ENCODE measurements around the gene CYP3A4.

CYP3A4 gene

DNA sequence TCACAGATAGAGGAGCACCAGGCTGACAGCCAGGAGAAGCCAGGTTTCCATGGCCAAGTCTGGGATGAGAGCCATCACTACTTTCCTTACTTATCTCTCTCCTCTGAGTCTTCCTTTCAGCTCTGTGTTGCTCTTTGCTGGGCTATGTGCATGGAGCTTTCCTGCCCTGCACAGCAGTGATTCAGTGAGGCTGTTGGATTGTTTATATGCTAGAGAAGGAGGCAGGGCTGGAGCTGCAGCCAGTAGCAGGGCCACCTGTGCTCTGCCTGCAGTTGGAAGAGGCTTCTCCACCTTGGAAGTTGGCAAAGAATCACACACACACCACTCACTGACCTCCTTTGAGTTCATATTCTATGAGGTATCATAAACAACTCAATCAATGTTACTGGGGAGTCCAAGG is at the start of gene CYP3A4:
CYP3A4 (minus strand) TSS at position 178 of the 400 bp plus-strand sequence; CDS start at position 75, 103 bp downstream.
- Mint-ChIP-seq H3K27ac (no peak within 1 kb of the TSS), H3K4me3 (no peak within 1 kb of the TSS), H3K9me3 (no peaks in the 10 kb centered on the region), H3K4me1 (no peaks in the 10 kb centered on the region), H3K36me3 (no peaks in the 10 kb centered on the region), H3K27me3 (peaks cover 48% of the 10 kb centered on the region)
- ATAC-seq, result no peak

DNA sequence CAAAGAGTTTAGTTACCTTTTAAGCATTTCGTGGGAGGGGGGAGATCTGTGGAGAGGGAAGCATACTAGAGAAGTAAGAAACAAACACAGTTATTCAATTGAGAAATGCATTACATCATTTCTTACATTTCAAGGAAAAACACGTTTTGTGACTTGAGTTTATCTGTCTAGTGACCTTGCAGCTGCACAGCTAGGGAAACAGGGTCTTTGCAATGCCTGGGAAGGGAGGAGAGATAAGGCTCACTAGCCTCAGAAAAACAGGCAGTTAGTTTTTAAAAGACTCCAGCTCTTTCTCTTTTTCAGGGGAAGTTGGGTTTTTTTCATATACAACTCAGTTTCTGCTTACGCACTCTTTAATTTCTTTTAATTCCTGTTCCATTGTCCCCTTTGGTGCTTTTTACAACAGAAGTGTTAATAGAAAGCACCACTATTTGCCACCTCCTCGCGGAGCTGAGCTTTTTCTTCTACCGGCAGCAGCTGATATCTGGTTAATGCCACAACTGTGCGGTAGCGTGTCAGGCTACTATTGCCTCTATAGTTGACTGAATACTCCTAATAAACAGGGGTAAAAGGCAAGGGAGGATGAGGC is 49.4 kb upstream of the CYP3A4 start:
- ATAC-seq, result no peak
- H3K4me3 Mint-ChIP-seq, result no peak overlapping the region
- H3K4me1 Mint-ChIP-seq, result peaks cover 8% of the 10 kb centered on the region
- peaks cover 11% of the 10 kb centered on the region for H3K27me3 Mint-ChIP-seq
- H3K27ac Mint-ChIP-seq, result no peak overlapping the region
- no peaks in the 10 kb centered on the region for H3K36me3 Mint-ChIP-seq
- no peaks in the 10 kb centered on the region for H3K9me3 Mint-ChIP-seq

DNA sequence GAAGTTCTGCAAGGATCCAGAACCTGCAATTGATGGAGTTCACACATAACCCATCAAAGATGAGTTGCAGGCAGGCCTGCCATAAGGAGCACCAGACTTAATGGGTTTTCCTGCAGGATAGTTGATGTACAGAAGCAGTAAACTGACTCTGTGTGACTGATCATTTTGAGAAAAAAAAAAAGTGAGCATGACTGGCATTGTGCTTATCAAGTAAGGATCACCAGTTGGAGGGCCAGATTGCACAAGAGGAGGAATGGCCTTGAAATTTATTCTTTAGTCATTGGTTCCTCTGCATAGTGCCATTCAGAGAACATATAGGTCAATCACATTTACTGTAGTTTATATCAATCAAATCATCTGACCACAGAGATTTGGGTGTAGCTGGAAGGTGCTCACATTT is 47.6 kb upstream of the CYP3A4 start:
- peaks cover 11% of the 10 kb centered on the region for H3K27me3 Mint-ChIP-seq
- ATAC-seq, result no peak
- no peak overlapping the region for H3K27ac Mint-ChIP-seq
- H3K9me3 Mint-ChIP-seq, result no peaks in the 10 kb centered on the region
- H3K36me3 Mint-ChIP-seq, result no peaks in the 10 kb centered on the region
- no peaks in the 10 kb centered on the region for H3K4me1 Mint-ChIP-seq
- no peak overlapping the region for H3K4me3 Mint-ChIP-seq

GRCh38 chr7:99829524-99830160 is 45.7 kb upstream of the CYP3A4 start:
- Mint-ChIP-seq H3K36me3 (no peaks in the 10 kb centered on the region), H3K27ac (no peak overlapping the region)

DNA sequence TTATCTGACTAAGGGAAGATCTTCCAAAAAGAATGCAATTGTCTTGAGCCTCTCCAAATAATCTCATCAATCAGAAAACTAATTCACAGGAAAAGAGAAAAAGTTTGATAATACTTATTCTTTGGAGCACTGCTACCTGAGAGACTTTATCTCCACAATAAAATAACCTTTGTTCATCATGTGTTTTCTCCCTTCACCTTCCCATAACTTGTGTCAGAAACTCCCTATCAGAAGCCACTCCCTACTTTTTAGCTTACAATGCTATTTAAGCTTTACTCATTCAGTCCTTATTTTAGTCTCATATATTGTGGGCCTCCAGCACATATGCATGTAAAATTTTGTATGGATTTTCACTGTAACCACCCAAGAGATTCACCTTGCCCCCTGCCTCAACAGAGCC is 44.8 kb upstream of the CYP3A4 start:
- H3K27ac Mint-ChIP-seq, result no peak overlapping the region
- H3K4me3 Mint-ChIP-seq, result no peak overlapping the region
- H3K4me1 Mint-ChIP-seq, result no peaks in the 10 kb centered on the region
- ATAC-seq, result no peak
- H3K27me3 Mint-ChIP-seq, result peaks cover 30% of the 10 kb centered on the region
- no peaks in the 10 kb centered on the region for H3K9me3 Mint-ChIP-seq
- H3K36me3 Mint-ChIP-seq, result no peaks in the 10 kb centered on the region

More at GRCh38 chr7:99829524-99830160, 45.7 kb upstream of the CYP3A4 start:
- ATAC-seq, result no peak
- Mint-ChIP-seq H3K9me3 (no peaks in the 10 kb centered on the region), H3K27me3 (peaks cover 21% of the 10 kb centered on the region), H3K4me3 (no peak overlapping the region), H3K4me1 (no peaks in the 10 kb centered on the region)

- H3K27ac Mint-ChIP-seq, result no peak overlapping the region
- no peak for ATAC-seq
- no peak overlapping the region for H3K4me3 Mint-ChIP-seq
- H3K4me1 Mint-ChIP-seq, result no peaks in the 10 kb centered on the region
- H3K9me3 Mint-ChIP-seq, result no peaks in the 10 kb centered on the region
- no peaks in the 10 kb centered on the region for H3K36me3 Mint-ChIP-seq
- peaks cover 31% of the 10 kb centered on the region for H3K27me3 Mint-ChIP-seq
Measured at GRCh38 chr7:99827040-99827778, 43.2 kb upstream of the CYP3A4 start.

DNA sequence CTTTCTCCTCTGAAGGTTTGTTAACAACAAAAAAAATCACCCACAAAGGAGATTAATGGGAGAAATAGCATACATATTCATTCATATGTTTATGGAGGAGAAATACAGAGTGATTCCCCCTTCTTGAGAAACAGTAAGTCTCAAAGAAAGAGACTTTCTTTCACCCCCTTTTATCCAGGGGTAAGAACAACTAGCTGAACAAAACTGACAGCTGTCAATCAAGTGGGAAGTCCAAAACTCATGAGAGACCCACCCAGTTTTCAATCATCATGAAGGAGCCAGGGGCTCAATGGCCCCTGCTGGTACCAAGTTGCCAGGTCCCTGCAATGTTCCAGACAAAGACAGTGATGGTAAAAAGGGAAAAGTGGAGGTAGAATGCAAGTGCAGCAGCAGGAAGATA is 41.9 kb upstream of the CYP3A4 start:
- H3K4me1 Mint-ChIP-seq, result no peaks in the 10 kb centered on the region
- no peaks in the 10 kb centered on the region for H3K36me3 Mint-ChIP-seq
- no peak overlapping the region for H3K27ac Mint-ChIP-seq
- H3K9me3 Mint-ChIP-seq, result no peaks in the 10 kb centered on the region
- peaks cover 42% of the 10 kb centered on the region for H3K27me3 Mint-ChIP-seq
- ATAC-seq, result no peak
- no peak overlapping the region for H3K4me3 Mint-ChIP-seq

DNA sequence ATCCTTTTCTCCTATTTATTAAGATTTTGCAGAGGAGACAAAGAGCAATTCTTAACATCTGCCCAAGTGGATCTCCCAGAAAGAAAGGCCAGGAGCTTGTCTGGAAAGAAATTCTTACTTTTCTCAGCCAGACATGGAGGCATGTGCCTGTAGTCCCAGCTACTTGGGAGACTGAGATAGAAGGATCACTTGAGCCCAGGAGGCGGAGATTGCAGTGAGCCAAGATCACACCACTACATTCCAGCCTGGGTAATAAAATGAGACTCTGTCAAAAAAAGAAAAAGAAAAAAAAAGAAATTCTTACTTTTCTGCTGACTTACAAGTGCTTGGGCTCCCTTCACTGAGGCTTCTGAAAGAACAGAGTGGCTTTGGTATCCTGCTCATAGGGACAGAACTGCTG is 41.5 kb upstream of the CYP3A4 start:
- Mint-ChIP-seq H3K4me3 (no peak overlapping the region), H3K27me3 (peaks cover 46% of the 10 kb centered on the region), H3K4me1 (no peaks in the 10 kb centered on the region), H3K36me3 (no peaks in the 10 kb centered on the region), H3K27ac (no peak overlapping the region), H3K9me3 (no peaks in the 10 kb centered on the region)
- ATAC-seq, result no peak

DNA sequence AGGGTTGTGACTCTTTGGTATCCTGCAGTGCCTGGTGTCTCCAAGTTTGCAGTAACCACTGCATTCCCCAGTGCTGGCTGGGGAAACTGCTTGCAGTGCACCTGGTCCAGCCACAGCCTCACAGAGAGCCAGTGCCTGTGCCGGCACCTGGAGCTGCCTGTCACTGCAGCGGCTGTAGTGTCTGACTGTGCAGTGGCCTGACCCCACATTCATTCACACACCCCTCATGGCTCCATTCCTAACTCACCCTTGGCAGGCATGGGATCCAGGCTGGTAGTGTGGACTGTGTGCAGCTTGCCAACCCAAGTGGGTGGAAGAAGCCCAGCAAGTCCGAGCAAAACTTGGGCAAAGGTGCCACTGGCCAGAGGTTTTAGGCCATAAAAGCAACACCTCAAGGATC is 40.1 kb upstream of the CYP3A4 start:
- Mint-ChIP-seq H3K9me3 (no peaks in the 10 kb centered on the region), H3K27ac (no peak overlapping the region), H3K27me3 (peaks cover 56% of the 10 kb centered on the region), H3K4me1 (no peaks in the 10 kb centered on the region), H3K36me3 (no peaks in the 10 kb centered on the region), H3K4me3 (no peak overlapping the region)
- no peak for ATAC-seq

- no peak for ATAC-seq
- H3K4me3 Mint-ChIP-seq, result no peak overlapping the region
- no peaks in the 10 kb centered on the region for H3K9me3 Mint-ChIP-seq
- no peak overlapping the region for H3K27ac Mint-ChIP-seq
- H3K27me3 Mint-ChIP-seq, result peaks cover 59% of the 10 kb centered on the region
- H3K4me1 Mint-ChIP-seq, result no peaks in the 10 kb centered on the region
- no peaks in the 10 kb centered on the region for H3K36me3 Mint-ChIP-seq
Measured at GRCh38 chr7:99822731-99823718, 39.0 kb upstream of the CYP3A4 start.

DNA sequence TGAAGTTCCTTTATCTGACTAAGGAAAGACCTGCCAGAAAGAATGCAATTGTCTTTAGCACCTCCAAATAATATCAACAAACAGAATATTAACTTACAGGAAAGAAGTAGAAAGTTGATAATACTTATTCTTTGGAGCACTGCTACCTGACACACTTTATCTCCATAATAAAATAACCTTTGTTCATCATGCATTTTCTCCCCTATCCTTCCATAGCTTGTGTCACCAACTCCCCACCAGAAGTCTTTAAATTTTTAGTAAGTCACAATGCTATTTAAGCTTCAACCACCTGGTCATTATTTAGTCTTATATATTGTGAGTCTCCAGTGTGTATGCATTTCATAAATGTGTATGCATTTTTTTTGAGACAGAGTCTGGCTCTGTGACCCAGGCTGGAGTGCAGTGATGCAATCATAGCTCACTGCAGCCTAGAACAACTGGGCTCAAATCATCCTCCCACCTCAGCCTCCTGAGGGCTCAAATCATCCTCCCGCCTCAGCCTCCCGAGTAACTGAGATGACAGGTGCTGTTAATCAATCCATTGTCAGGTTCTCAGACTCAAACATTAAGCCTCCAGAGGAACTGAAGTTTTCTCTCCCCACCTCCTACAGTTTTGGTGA is 36.5 kb upstream of the CYP3A4 start:
- Mint-ChIP-seq H3K27ac (no peak overlapping the region), H3K4me1 (no peaks in the 10 kb centered on the region), H3K36me3 (no peaks in the 10 kb centered on the region), H3K4me3 (no peak overlapping the region), H3K27me3 (peaks cover 57% of the 10 kb centered on the region), H3K9me3 (no peaks in the 10 kb centered on the region)
- ATAC-seq, result no peak

GRCh38 chr7:99808766-99809165 is 24.8 kb upstream of the CYP3A4 start:
- no peak for ATAC-seq
- H3K27ac Mint-ChIP-seq, result no peak overlapping the region

GRCh38 chr7:99806839-99807478 is 23.0 kb upstream of the CYP3A4 start:
- Mint-ChIP-seq H3K27me3 (peaks cover 65% of the 10 kb centered on the region), H3K9me3 (peaks cover 4% of the 10 kb centered on the region), H3K4me3 (no peak overlapping the region), H3K36me3 (no peaks in the 10 kb centered on the region), H3K27ac (no peak overlapping the region), H3K4me1 (no peaks in the 10 kb centered on the region)
- no peak for ATAC-seq

More at GRCh38 chr7:99808766-99809165, 24.8 kb upstream of the CYP3A4 start:
- no peak overlapping the region for H3K4me3 Mint-ChIP-seq
- peaks cover 48% of the 10 kb centered on the region for H3K27me3 Mint-ChIP-seq
- no peaks in the 10 kb centered on the region for H3K4me1 Mint-ChIP-seq
- peaks cover 4% of the 10 kb centered on the region for H3K9me3 Mint-ChIP-seq
- no peaks in the 10 kb centered on the region for H3K36me3 Mint-ChIP-seq

- Mint-ChIP-seq H3K27me3 (peaks cover 78% of the 10 kb centered on the region), H3K4me3 (no peak overlapping the region), H3K9me3 (peaks cover 4% of the 10 kb centered on the region), H3K36me3 (no peaks in the 10 kb centered on the region), H3K4me1 (no peaks in the 10 kb centered on the region), H3K27ac (no peak overlapping the region)
- ATAC-seq, result no peak
Measured at GRCh38 chr7:99805641-99806040, 21.7 kb upstream of the CYP3A4 start.
